IPS-18a (cell line): Measurements from ENCODE around the gene OXGR1.
"Not testable (repeated sequence)": the region's sequence is repeated elsewhere in the genome, so short reads cannot be mapped to it uniquely, and the experiment has no call there.

Source experiments
- H3K27ac ChIP-seq: one replicate; pipeline ENCODE4 v1.5.1; 2013; ENCODE audit warnings: low read length
- H3K27me3 ChIP-seq: one replicate; pipeline ENCODE4 v1.6.1; 2013; ENCODE audit warnings: mild to moderate bottlenecking, low read length; ENCODE audit not compliant: control insufficient read depth, insufficient read depth
- H3K36me3 ChIP-seq: one replicate; pipeline ENCODE4 v1.6.1; 2013; ENCODE audit warnings: low read depth, low read length; ENCODE audit not compliant: control insufficient read depth
- H3K4me1 ChIP-seq: one replicate; pipeline ENCODE4 v1.6.1; 2013; ENCODE audit warnings: low read depth, low read length; ENCODE audit not compliant: control insufficient read depth
- H3K4me3 ChIP-seq: one replicate; pipeline ENCODE4 v1.5.1; 2013; ENCODE audit warnings: low read length
- H3K9ac ChIP-seq: one replicate; pipeline ENCODE4 v1.6.1; 2013; ENCODE audit warnings: mild to moderate bottlenecking, low read length, moderate library complexity
- H3K9me3 ChIP-seq: one replicate; pipeline ENCODE4 v1.6.1; 2013; ENCODE audit warnings: low read depth, low read length; ENCODE audit not compliant: control insufficient read depth

Gene OXGR1

DNA sequence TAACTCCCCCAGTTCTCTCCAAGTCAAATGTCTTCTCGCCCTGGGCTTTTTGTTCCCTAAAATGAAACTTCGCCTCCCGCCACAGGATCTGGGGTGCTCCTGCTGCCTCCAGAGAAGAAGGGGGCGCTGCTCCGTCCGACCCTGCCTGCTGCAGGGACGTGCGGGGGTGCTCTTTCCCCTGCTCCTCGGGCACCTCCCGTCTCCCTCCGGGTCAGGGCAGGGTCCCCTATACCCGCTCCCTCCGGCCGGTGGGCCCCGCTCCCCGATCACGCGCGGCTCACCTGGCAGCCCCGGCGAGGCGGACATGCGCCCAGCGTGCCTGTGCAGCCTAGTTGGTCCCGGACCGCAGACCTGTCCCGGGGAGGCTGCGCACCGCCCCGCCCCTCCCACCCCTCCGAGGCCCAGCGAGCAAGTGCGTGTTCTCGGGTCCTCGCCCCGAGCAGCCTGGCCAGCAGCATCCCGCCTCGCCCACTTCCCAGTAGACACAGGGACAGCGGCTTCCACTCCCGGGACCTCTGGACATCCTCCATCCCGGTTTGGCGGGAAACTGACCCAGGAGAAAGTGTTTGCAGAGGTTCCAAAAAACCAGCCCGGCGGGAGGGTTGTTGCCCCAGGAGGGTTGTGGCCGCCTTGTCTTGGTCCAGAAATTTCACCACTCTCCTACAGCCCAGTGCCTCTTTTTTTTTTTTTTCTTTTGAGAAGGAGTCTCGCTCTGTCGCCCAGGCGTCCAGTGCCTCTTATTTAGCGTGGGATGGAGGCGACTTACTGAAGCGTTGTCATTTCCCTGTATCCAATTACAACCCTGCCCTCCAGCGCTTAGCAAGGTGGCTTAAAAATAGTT is at the start of gene OXGR1:
Gene OXGR1, minus strand, starts transcription at position 460 of the 841 bp plus-strand sequence. CDS start 6,717 bp downstream, outside the sequence.
- H3K9ac ChIP-seq: peak within 1 kb of the TSS; percentile 12

DNA sequence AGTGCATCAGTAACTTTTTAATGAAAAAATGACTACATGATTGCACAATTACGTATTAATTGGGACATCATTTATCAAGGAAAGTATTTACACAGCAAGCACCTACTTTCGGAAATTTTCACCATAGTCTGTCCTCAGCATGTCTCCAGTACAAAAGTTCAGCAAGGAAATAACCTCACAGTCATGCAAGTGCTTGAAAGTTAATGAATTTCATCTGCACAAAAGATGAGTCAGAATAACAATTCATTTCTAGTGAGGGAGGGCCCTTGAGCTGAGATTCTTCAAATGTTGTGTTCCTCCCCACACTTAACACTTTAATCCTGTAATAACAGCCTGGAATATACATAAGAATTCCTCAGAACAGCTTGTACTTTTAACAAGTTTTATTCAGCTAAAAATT is 49.0 kb upstream of the OXGR1 start:
- peaks cover 9% of the 10 kb centered on the region for H3K4me1 ChIP-seq
- H3K27me3 ChIP-seq: no peaks in the 10 kb centered on the region
- no peak overlapping the region for H3K27ac ChIP-seq
- H3K4me3 ChIP-seq: no peak overlapping the region
- no peaks in the 10 kb centered on the region for H3K9me3 ChIP-seq
- no peak overlapping the region for H3K9ac ChIP-seq
- H3K36me3 ChIP-seq: no peaks in the 10 kb centered on the region

More for the DNA sequence above, at the start of gene OXGR1:
- H3K27ac ChIP-seq: no peak within 1 kb of the TSS
- H3K4me1 ChIP-seq: peaks cover 5% of the 10 kb centered on the region
- H3K4me3 ChIP-seq: peak within 1 kb of the TSS; percentile 71
- peaks cover 71% of the 10 kb centered on the region for H3K27me3 ChIP-seq
- H3K9me3 ChIP-seq: no peaks in the 10 kb centered on the region
- H3K36me3 ChIP-seq: no peaks in the 10 kb centered on the region

DNA sequence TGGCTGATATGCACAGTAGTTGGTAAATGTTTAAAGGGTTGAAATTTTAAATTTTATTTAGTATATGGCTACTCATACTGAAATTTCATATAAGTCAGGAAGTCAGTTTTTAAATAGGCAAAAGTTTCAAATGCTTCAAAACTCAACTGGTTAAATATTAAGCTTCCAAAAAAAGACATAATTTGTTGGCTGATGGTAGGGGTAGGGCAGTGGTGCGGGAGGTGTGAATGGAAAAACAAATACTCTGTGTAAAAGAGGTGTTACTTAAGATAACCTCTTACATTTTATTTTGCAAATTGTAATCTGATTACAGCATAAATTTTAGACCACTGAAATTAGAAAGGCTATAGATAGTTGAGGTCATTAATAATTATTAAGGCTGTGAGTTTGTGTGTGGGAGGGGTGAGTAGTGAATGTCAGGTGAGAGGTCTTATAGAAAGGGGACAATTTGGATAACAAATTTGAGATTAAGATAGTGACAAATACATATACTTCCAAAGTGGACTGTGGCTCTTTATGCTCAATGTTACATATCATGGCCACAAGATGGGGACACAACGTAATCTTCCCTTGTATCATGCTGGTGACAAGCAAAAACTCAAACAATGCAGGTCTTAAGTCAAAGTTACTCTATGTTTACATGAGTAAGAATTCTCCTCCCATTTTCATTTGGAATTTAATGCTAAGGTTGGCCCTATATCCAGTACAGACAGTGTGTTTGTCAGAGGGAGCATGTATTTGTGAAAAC is 36.6 kb upstream of the OXGR1 start:
- Histone ChIP-seq H3K9ac (no peak overlapping the region), H3K4me3 (no peak overlapping the region), H3K27me3 (no peaks in the 10 kb centered on the region), H3K9me3 (no peaks in the 10 kb centered on the region), H3K36me3 (no peaks in the 10 kb centered on the region), H3K27ac (no peak overlapping the region), H3K4me1 (no peaks in the 10 kb centered on the region)

- no peaks in the 10 kb centered on the region for H3K36me3 ChIP-seq
- H3K4me3 ChIP-seq: no peak overlapping the region
- H3K27ac ChIP-seq: no peak overlapping the region
- H3K9ac ChIP-seq: no peak overlapping the region
- H3K27me3 ChIP-seq: no peaks in the 10 kb centered on the region
- H3K9me3 ChIP-seq: no peaks in the 10 kb centered on the region
- no peaks in the 10 kb centered on the region for H3K4me1 ChIP-seq
Measured at GRCh38 chr13:97028441-97029299, 34.4 kb upstream of the OXGR1 start.

DNA sequence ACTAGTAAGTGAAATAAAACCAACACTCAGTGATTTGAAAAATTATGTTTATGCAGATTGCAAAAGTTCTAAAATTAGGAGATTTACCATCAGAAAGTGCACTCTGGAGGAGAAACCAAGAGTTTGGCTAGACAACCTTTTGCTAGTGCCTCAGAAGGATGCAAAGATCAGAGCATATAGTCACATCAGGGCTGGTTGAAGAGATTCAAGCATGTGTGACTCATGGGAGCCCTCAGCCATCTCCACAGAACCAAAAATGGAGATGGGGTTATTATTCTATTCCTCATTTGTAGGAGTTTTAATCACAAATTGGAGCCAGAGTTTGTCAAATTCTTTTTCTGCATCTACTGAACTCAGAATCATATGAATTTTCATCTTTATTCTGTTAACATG is 32.9 kb upstream of the OXGR1 start:
- Histone ChIP-seq H3K27ac (no peak overlapping the region), H3K4me1 (no peaks in the 10 kb centered on the region), H3K4me3 (no peak overlapping the region), H3K36me3 (no peaks in the 10 kb centered on the region), H3K9me3 (no peaks in the 10 kb centered on the region), H3K27me3 (no peaks in the 10 kb centered on the region), H3K9ac (no peak overlapping the region)

- Histone ChIP-seq H3K27me3 (no peaks in the 10 kb centered on the region), H3K4me3 (no peak overlapping the region), H3K27ac (no peak overlapping the region), H3K9ac (no peak overlapping the region), H3K4me1 (no peaks in the 10 kb centered on the region), H3K9me3 (no peaks in the 10 kb centered on the region), H3K36me3 (no peaks in the 10 kb centered on the region)
Measured at GRCh38 chr13:97026531-97027161, 32.4 kb upstream of the OXGR1 start.

DNA sequence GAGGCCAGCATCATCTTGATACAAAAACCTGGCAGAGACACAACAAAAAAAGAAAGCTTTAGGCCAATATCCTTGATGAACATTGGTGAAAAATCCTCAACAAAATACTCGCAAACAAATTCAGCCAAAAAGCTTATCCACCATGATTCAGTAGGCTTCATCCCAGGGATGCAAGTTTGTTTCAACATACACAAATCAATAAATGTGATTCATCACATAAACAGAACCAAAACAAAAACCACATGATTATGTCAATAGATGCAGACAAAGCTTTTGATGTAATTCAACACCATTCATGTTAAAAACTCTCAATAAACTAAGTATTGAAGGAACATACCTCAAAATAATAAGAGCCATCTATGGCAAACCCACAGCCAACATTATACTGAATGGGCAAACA is 29.5 kb upstream of the OXGR1 start:
- H3K27me3 ChIP-seq, H3K27ac ChIP-seq, H3K4me3 ChIP-seq, H3K9ac ChIP-seq, H3K4me1 ChIP-seq, H3K9me3 ChIP-seq, H3K36me3 ChIP-seq: not testable (repeated sequence)

- Histone ChIP-seq H3K27me3 (no peaks in the 10 kb centered on the region), H3K27ac (no peak overlapping the region), H3K9ac (no peak overlapping the region), H3K4me1 (no peaks in the 10 kb centered on the region), H3K36me3 (no peaks in the 10 kb centered on the region), H3K9me3 (no peaks in the 10 kb centered on the region), H3K4me3 (no peak overlapping the region)
Measured at GRCh38 chr13:97023117-97023516, 28.8 kb upstream of the OXGR1 start.

- H3K4me3 ChIP-seq: no peak overlapping the region
- no peak overlapping the region for H3K9ac ChIP-seq
- H3K27me3 ChIP-seq: no peaks in the 10 kb centered on the region
- no peaks in the 10 kb centered on the region for H3K9me3 ChIP-seq
- H3K4me1 ChIP-seq: no peaks in the 10 kb centered on the region
- H3K36me3 ChIP-seq: no peaks in the 10 kb centered on the region
- H3K27ac ChIP-seq: no peak overlapping the region
Measured at GRCh38 chr13:97021241-97021640, 27.0 kb upstream of the OXGR1 start.

DNA sequence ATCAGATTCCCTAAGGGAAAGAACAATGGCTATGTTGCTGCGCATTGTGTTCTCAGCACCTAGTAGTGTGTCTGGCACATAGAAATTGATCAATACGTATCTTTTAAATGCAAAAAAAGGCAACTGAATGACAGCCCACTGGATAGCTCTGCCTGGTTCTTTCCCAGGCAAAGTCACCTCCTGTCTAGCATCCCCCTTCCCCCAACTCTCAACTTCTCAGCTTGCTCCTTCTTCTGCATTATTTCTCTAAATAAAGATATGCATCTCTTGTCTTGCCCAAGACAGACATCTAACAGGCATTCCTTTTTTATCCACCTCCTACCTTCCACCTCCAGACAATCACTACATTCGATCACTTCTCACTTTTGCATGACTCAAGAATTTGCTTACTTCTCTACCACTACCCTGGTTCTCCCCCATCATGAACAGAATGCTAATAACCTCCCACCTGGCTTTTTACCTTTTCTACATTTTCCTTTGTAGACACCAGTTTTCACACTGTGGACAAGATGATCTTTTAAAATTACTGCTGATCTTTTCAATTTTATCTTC is 26.5 kb upstream of the OXGR1 start:
- H3K9me3 ChIP-seq: no peaks in the 10 kb centered on the region
- H3K27ac ChIP-seq: no peak overlapping the region
- H3K36me3 ChIP-seq: no peaks in the 10 kb centered on the region

GRCh38 chr13:97020194-97020593 is 25.9 kb upstream of the OXGR1 start:
- Histone ChIP-seq H3K36me3 (no peaks in the 10 kb centered on the region), H3K4me1 (no peaks in the 10 kb centered on the region), H3K27ac (no peak overlapping the region), H3K9me3 (no peaks in the 10 kb centered on the region), H3K4me3 (no peak overlapping the region), H3K27me3 (no peaks in the 10 kb centered on the region), H3K9ac (no peak overlapping the region)

More for the DNA sequence above, 26.5 kb upstream of the OXGR1 start:
- no peaks in the 10 kb centered on the region for H3K27me3 ChIP-seq
- H3K4me1 ChIP-seq: no peaks in the 10 kb centered on the region
- H3K9ac ChIP-seq: no peak overlapping the region
- no peak overlapping the region for H3K4me3 ChIP-seq
